ENCODE measurements around the gene VIPR1.

Gene VIPR1

GRCh38 chr3:42581709-42582473, 79.4 kb downstream of the VIPR1 start, which contains the start of gene SEC22C:
TSS of gene SEC22C (minus strand) at chr3:42581967. CDS start at chr3:42569046, 12,921 bp downstream.
- peak; percentile 87 for DNase-seq

GRCh38 chr3:42582474-42583070, 80.1 kb downstream of the VIPR1 start:
- no peak for DNase-seq
